ENCODE measurements around the gene FBXO2. TPM values are rescaled to one million over a fixed set of nuclear protein-coding genes. Genes with fewer than 3 reads are reported as not detected.

The FBXO2 gene
- total RNA-seq, 1 experiment from 2014 or later = 131 TPM

- no peaks in the 10 kb centered on the region for H3K9me3 ChIP-seq (ENCODE audit: control insufficient read depth, insufficient read depth, low read depth, low read length)
- intact Hi-C loops (cut with micrococcal nuclease; ENCODE audit: unreplicated experiment) = no loop called here
- peaks cover 6% of the 10 kb centered on the region for H3K4me1 ChIP-seq (ENCODE audit: control insufficient read depth, insufficient read depth, low read length)
- ATAC-seq (no peak), DNase-seq (ENCODE audit: low read depth, low spot score) (no peak)
- POLR2A ChIA-PET = no interaction called here
- CTCF ChIA-PET = no interaction called here
- H3K4me3 ChIP-seq (ENCODE audit: low read depth in 2 of 2, low read length in 2 of 2) = no peak overlapping the region
- H3K27ac ChIP-seq (ENCODE audit: low read length) = no peak overlapping the region
- in situ Hi-C loops (cut with HindIII; ENCODE audit: low pct_unique_long_range_greater_than_20kb, low sequenced_read_pairs) = no loop called here
- no TSS peak for BruUV-seq (replicated peaks)
- TF ChIP-seq TCF7L2 (IDR thresholded peaks at IDR 0.05; ENCODE audit: low read depth, low read length) (no peak), REST (IDR thresholded peaks at IDR 0.05; ENCODE audit: insufficient read depth in 1 of 2, low read depth in 2 of 2, low read length in 1 of 2) (no peak), POLR2AphosphoS5 (IDR thresholded peaks at IDR 0.05; ENCODE audit: low read depth, low read length) (no peak), CTCF (IDR thresholded peaks at IDR 0.05) (no peak), SIN3A (IDR thresholded peaks at IDR 0.05; ENCODE audit: borderline replicate concordance, insufficient read depth, low read depth, low read length) (no peak)
- H3K36me3 ChIP-seq (ENCODE audit: control insufficient read depth, insufficient read depth, low read length) = no peaks in the 10 kb centered on the region; the same call in 1 of the 2 replicates
- H3K27me3 ChIP-seq (ENCODE audit: control insufficient read depth, insufficient read depth, low read length) = no peaks in the 10 kb centered on the region
These were observed 3.4 kb upstream of the FBXO2 start for GRCh38 chr1:11657654-11658053.

- POLR2A ChIA-PET = interaction anchor here (0.6 kb wide), 1 partner anchor 12 kb away, joined by 4 read pairs; no protein-coding TSS in a partner anchor
- H3K36me3 ChIP-seq (ENCODE audit: control insufficient read depth, insufficient read depth, low read length) = no peaks in the 10 kb centered on the region; the same call in 1 of the 2 replicates
- CTCF ChIA-PET = interaction anchor here (0.7 to 0.8 kb wide), 2 partner anchors 9 to 19 kb away, joined by 7 to 9 read pairs; partner anchors contain the start of gene FBXO6
- no peaks in the 10 kb centered on the region for H3K9me3 ChIP-seq (ENCODE audit: control insufficient read depth, insufficient read depth, low read depth, low read length)
- H3K4me3 ChIP-seq (ENCODE audit: low read depth in 2 of 2, low read length in 2 of 2) = peak overlapping the region; percentile 49 to 62
- H3K4me1 ChIP-seq (ENCODE audit: control insufficient read depth, insufficient read depth, low read length) = peaks cover 20% of the 10 kb centered on the region
- peak overlapping the region; percentile 63 for H3K27ac ChIP-seq (ENCODE audit: low read length)
- intact Hi-C loops (cut with micrococcal nuclease; ENCODE audit: unreplicated experiment) (loop anchor here (5.0 kb wide), 1 partner anchor 62 kb away; no protein-coding TSS in a partner anchor), in situ Hi-C loops (cut with HindIII; ENCODE audit: low pct_unique_long_range_greater_than_20kb, low sequenced_read_pairs) (no loop called here)
- ATAC-seq (peak; percentile 7), DNase-seq (ENCODE audit: low read depth, low spot score) (no peak)
- BruUV-seq (replicated peaks) = no TSS peak
- H3K27me3 ChIP-seq (ENCODE audit: control insufficient read depth, insufficient read depth, low read length) = no peaks in the 10 kb centered on the region
- no peak for TF ChIP-seq REST (IDR thresholded peaks at IDR 0.05; ENCODE audit: insufficient read depth in 1 of 2, low read depth in 2 of 2, low read length in 1 of 2)
- no peak for TF ChIP-seq CTCF (IDR thresholded peaks at IDR 0.05)
- TF ChIP-seq TCF7L2 (IDR thresholded peaks at IDR 0.05; ENCODE audit: low read depth, low read length) = no peak
- TF ChIP-seq POLR2AphosphoS5 (IDR thresholded peaks at IDR 0.05; ENCODE audit: low read depth, low read length) = no peak
- no peak for TF ChIP-seq SIN3A (IDR thresholded peaks at IDR 0.05; ENCODE audit: borderline replicate concordance, insufficient read depth, low read depth, low read length)
These were observed 945 bp upstream of the FBXO2 start for GRCh38 chr1:11654939-11655808.
